HepG2 (cell line): ENCODE data around the gene RTEL1. TPM values are rescaled to one million over a fixed set of nuclear protein-coding genes. Genes with fewer than 3 reads are reported as not detected.

Experiments
- CENPX ChIP-seq: sonication (generic); formaldehyde crosslinking; IDR thresholded peaks from 2 replicates; pipeline ENCODE4 v1.9.0; 2021; ENCODE audit warnings: mild to moderate bottlenecking, missing genetic modification reagents, moderate library complexity
- EHMT2 ChIP-seq: fragments of 200-600 bp; sonication (generic); IDR thresholded peaks from 2 replicates; pipeline ENCODE4 v1.7.0; 2017; ENCODE audit warnings: antibody characterized with exemption, low read depth, low read length, borderline replicate concordance
- EZH2 ChIP-seq: conservative IDR thresholded peaks from 2 replicates; pipeline ENCODE4 v1.6.1; 2012; ENCODE audit warnings: mild to moderate bottlenecking, low read depth, low read length, moderate library complexity
- KDM5B ChIP-seq: sonication (generic); formaldehyde crosslinking; IDR thresholded peaks from 2 replicates; pipeline ENCODE4 v1.4.0; 2020; ENCODE audit warnings: missing genetic modification reagents, mild to moderate bottlenecking, borderline replicate concordance
- KIAA2018 ChIP-seq: sonication (generic); formaldehyde crosslinking; IDR thresholded peaks from 2 replicates; pipeline ENCODE4 v1.5.0; 2020; ENCODE audit warnings: mild to moderate bottlenecking, missing genetic modification reagents, borderline replicate concordance
- PAX8 ChIP-seq: sonication (generic); formaldehyde crosslinking; IDR thresholded peaks from 2 replicates; pipeline ENCODE4 v1.8.0; 2022; ENCODE audit warnings: mild to moderate bottlenecking, missing genetic modification reagents, borderline replicate concordance
- PHF8 ChIP-seq: sonication (generic); formaldehyde crosslinking; IDR thresholded peaks from 2 replicates; pipeline ENCODE4 v1.5.0; 2020; ENCODE audit warnings: missing genetic modification reagents
- SIN3B ChIP-seq: fragments of 150-350 bp; IDR thresholded peaks from 2 replicates; pipeline ENCODE4 v1.6.1; 2014; ENCODE audit warnings: low read length
- ZNF12 ChIP-seq: sonication (generic); formaldehyde crosslinking; IDR thresholded peaks from 2 replicates; pipeline ENCODE4 v1.5.0; 2020; ENCODE audit warnings: missing genetic modification reagents
- ZSCAN30 ChIP-seq: sonication (generic); formaldehyde crosslinking; IDR thresholded peaks from 2 replicates; pipeline ENCODE4 v1.5.0; 2020; ENCODE audit warnings: mild to moderate bottlenecking, missing genetic modification reagents
- polyA plus RNA-seq, 8 experiments: library from polyadenylated mRNA; depleted of rRNA in 3 of 8; stranded (reverse) in 7 of 8; unstranded in 1 of 8; fragments of >200 nt; fragmentation: Illumina TruSeq in 4 of 8; extraction: Trizol in 4 of 8; gene quantifications; 2 replicates each; pipeline versions ENCODE4 v1.2.1 to v1.2.3, GENCODE V29; 2011 to 2016; ENCODE audit warnings: low read depth in 4 of 8, missing spikeins in 1 of 8, mixed read lengths in 1 of 8; ENCODE audit not compliant: insufficient read depth in 1 of 8
- total RNA-seq, 5 experiments: library from RNA; depleted of rRNA; stranded (reverse); fragments of >200 nt; fragmentation: Illumina TruSeq; extraction: Trizol; gene quantifications; 2 replicates each; pipeline ENCODE4 v1.2.3, GENCODE V29; 2016; ENCODE audit warnings: low read depth in 1 of 5
- TF ChIP-seq, protein P1 (sequence below): sonication (generic); formaldehyde crosslinking; IDR thresholded peaks from 2 replicates; pipeline ENCODE4 v1.4.0; 2020; ENCODE audit warnings: low read depth, mild to moderate bottlenecking, missing genetic modification reagents

RTEL1 gene
- total and polyA plus RNA-seq, 2 of the 13 experiments (the other 11 are each of a cell fraction or from before 2014, with no cell fraction given) = 21.8 to 36.4 TPM

DNA sequence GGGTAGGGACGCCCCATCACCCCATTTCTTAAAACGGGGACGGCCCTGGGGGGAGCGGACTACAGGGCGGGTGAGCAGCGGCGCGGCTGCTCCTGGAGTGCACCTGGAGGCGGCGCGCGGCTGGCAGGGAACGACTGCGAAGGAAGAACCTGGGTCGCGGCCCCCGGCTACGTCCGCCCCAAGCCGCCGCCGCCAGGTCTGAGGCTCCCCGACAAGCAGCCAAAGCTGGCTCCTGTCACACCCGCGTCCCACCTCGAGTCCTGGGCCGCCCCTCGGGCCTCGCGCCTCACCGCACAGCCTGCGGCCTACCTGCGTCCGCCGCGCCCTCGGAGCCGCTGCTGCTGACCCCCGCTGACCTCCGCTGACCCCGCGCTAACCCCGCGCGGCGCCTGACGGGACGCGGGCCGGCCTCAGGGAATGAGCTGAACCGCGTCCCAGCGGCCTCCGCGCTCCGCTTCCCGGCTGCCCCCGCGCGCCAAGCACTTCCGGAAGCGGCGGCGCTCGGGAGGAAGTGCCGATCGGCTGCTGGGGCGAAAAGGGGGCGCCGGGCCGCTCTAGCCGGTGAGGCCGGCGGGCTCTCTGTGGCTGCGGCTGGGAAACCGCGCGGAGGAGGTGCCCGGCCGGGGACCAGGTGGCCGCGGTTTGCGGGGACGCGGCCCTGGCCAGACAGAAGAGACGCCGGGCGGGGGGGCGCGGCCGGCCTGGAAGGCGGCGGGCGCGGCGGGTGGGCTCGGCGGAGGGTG lies 49.6 kb downstream of the RTEL1 start, which contains the start of the genes ARFRP1 and ZGPAT (continued):
- no peak; the same call in 1 of the 2 replicates for TF ChIP-seq KIAA2018 (CRISPR knock-in tag)
- no peak for TF ChIP-seq EHMT2
- TF ChIP-seq ZNF12 (CRISPR knock-in tag) = no peak; the same call in 1 of the 2 replicates
- peak; percentile 98 for TF ChIP-seq PHF8 (CRISPR knock-in tag)
- TF ChIP-seq EZH2 = no peak
- peak; percentile 86; the same call in 1 of the 2 replicates for TF ChIP-seq PAX8
- no peak for TF ChIP-seq ZSCAN30 (CRISPR knock-in tag)
- TF ChIP-seq CENPX = no peak
- TF ChIP-seq SIN3B = peak; percentile 81
- TF ChIP-seq, protein P1, sequence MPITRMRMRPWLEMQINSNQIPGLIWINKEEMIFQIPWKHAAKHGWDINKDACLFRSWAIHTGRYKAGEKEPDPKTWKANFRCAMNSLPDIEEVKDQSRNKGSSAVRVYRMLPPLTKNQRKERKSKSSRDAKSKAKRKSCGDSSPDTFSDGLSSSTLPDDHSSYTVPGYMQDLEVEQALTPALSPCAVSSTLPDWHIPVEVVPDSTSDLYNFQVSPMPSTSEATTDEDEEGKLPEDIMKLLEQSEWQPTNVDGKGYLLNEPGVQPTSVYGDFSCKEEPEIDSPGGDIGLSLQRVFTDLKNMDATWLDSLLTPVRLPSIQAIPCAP (CRISPR knock-in tag) = peak; percentile 42; the same call in 1 of the 2 replicates
- peak; percentile 98 for TF ChIP-seq KDM5B
